HEK293 (cell line): ENCODE results near the gene RNASEH2B.

Experiments
- CTCF ChIA-PET: fragments of 350-600 bp; formaldehyde crosslinking; extraction: SDS; loops from one replicate; lab custom pipeline; 2021; ENCODE audit warnings: antibody characterized with exemption; lab: Yijun Ruan, JAX
- POLR2A ChIA-PET: fragments of 300-600 bp; formaldehyde crosslinking; extraction: SDS; loops from one replicate; lab custom pipeline; 2020; ENCODE audit warnings: antibody characterized with exemption, inconsistent platforms; lab: Yijun Ruan, JAX
- H3K27ac ChIP-seq: fragments of 200-500 bp; sonication (Bioruptor generic); 2 replicates; pipeline ENCODE4 v1.5.1; 2014; ENCODE audit warnings: low read depth, low read length, control low read depth, inconsistent platforms; ENCODE audit errors: extremely low read depth
- H3K36me3 ChIP-seq, 2 experiments: fragments of 200-500 bp in 1 of 2; sonication (Bioruptor generic) in 1 of 2; 1 replicate in 1 of 2; 2 replicates in 1 of 2; pipeline ENCODE4 v1.5.1; 2014 to 2017; ENCODE audit warnings: inconsistent platforms in 2 of 2, low read length in 2 of 2; ENCODE audit not compliant: control insufficient read depth in 2 of 2, insufficient read depth in 1 of 2
- H3K4me1 ChIP-seq: fragments of 200-500 bp; sonication (Bioruptor generic); 2 replicates; pipeline ENCODE4 v1.5.1; 2014; ENCODE audit warnings: mild to moderate bottlenecking, low read length, inconsistent platforms; ENCODE audit not compliant: control insufficient read depth, insufficient read depth
- H3K4me3 ChIP-seq: 2 replicates; pipeline ENCODE4 v1.5.1; 2011; ENCODE audit warnings: low read depth, mild to moderate bottlenecking, control low read depth, low read length, moderate library complexity
- H3K9me3 ChIP-seq: fragments of 200-500 bp; sonication (Bioruptor generic); 2 replicates; pipeline ENCODE4 v1.5.1; 2014; ENCODE audit warnings: low read depth, low read length, inconsistent platforms; ENCODE audit not compliant: control insufficient read depth, insufficient read depth
- HOXA7 ChIP-seq: sonication (generic); formaldehyde crosslinking; IDR thresholded peaks from 2 replicates; pipeline ENCODE4 v1.8.1; 2022; ENCODE audit warnings: missing genetic modification reagents, borderline replicate concordance
- KLF16 ChIP-seq: fragments of 450-650 bp; formaldehyde crosslinking; IDR thresholded peaks from 2 replicates; pipeline ENCODE4 v1.5.1; 2017; ENCODE audit warnings: missing biosample characterization, missing genetic modification characterization
- KLF8 ChIP-seq: fragments of 450-650 bp; formaldehyde crosslinking; IDR thresholded peaks from 2 replicates; pipeline ENCODE4 v1.5.1; 2016; ENCODE audit warnings: missing biosample characterization, missing genetic modification characterization
- RBAK ChIP-seq: fragments of 450-650 bp; formaldehyde crosslinking; IDR thresholded peaks from 2 replicates; pipeline ENCODE4 v1.5.1; 2016; ENCODE audit warnings: missing biosample characterization, missing genetic modification characterization
- SCRT1 ChIP-seq: fragments of 450-650 bp; formaldehyde crosslinking; IDR thresholded peaks from 2 replicates; pipeline ENCODE4 v1.5.1; 2016; ENCODE audit warnings: missing biosample characterization, missing genetic modification characterization, borderline replicate concordance
- YY2 ChIP-seq: fragments of 450-650 bp; formaldehyde crosslinking; IDR thresholded peaks from 2 replicates; pipeline ENCODE4 v1.5.1; 2016; ENCODE audit warnings: missing biosample characterization, missing genetic modification characterization
- ZNF202 ChIP-seq: fragments of 450-650 bp; formaldehyde crosslinking; IDR thresholded peaks from 2 replicates; pipeline ENCODE4 v1.5.1; 2016; ENCODE audit warnings: missing biosample characterization, missing genetic modification characterization, borderline replicate concordance
- ZNF354C ChIP-seq: fragments of 450-650 bp; formaldehyde crosslinking; IDR thresholded peaks from 2 replicates; pipeline ENCODE4 v1.5.1; 2016; ENCODE audit warnings: missing biosample characterization, missing genetic modification characterization, low read depth, borderline replicate concordance
- ZNF37A ChIP-seq: fragments of 450-650 bp; IDR thresholded peaks from 2 replicates; pipeline ENCODE4 v1.5.1; 2018; ENCODE audit warnings: missing biosample characterization, missing genetic modification characterization
- ZNF423 ChIP-seq: fragments of 450-650 bp; formaldehyde crosslinking; IDR thresholded peaks from 2 replicates; pipeline ENCODE4 v1.5.1; 2016; ENCODE audit warnings: missing biosample characterization, missing genetic modification characterization
- ZNF571 ChIP-seq: fragments of 450-650 bp; formaldehyde crosslinking; IDR thresholded peaks from 2 replicates; pipeline ENCODE4 v1.5.0; 2017; ENCODE audit warnings: missing biosample characterization, missing genetic modification characterization
- ZNF596 ChIP-seq: fragments of 450-650 bp; IDR thresholded peaks from 2 replicates; pipeline ENCODE4 v1.5.0; 2018; ENCODE audit warnings: missing biosample characterization, mild to moderate bottlenecking, missing genetic modification characterization, moderate library complexity
- ZNF658 ChIP-seq: fragments of 450-650 bp; formaldehyde crosslinking; IDR thresholded peaks from 2 replicates; pipeline ENCODE4; 2016; ENCODE audit warnings: missing biosample characterization, missing genetic modification characterization
- ZNF701 ChIP-seq: fragments of 450-650 bp; formaldehyde crosslinking; IDR thresholded peaks from 2 replicates; pipeline ENCODE4 v1.5.1; 2016; ENCODE audit warnings: missing biosample characterization, missing genetic modification characterization
- ZNF837 ChIP-seq: fragments of 450-650 bp; formaldehyde crosslinking; IDR thresholded peaks from 2 replicates; pipeline ENCODE4 v1.5.1; 2016; ENCODE audit warnings: missing biosample characterization, missing genetic modification characterization
- ZSCAN23 ChIP-seq: fragments of 450-650 bp; formaldehyde crosslinking; IDR thresholded peaks from 2 replicates; pipeline ENCODE4 v1.5.1; 2016; ENCODE audit warnings: missing biosample characterization, missing genetic modification characterization
- TF ChIP-seq, protein P1 (sequence below): sonication (generic); formaldehyde crosslinking; IDR thresholded peaks from 2 replicates; pipeline ENCODE4 v1.8.1; 2022; ENCODE audit warnings: mild to moderate bottlenecking, moderate library complexity, missing genetic modification reagents
- TF ChIP-seq, protein P2 (sequence below): fragments of 450-650 bp; formaldehyde crosslinking; IDR thresholded peaks from 2 replicates; pipeline ENCODE4 v1.5.1; 2016; ENCODE audit warnings: missing biosample characterization, missing genetic modification characterization
- TF ChIP-seq, protein P3 (sequence below): fragments of 450-650 bp; formaldehyde crosslinking; IDR thresholded peaks from 2 replicates; pipeline ENCODE4 v1.5.1; 2017; ENCODE audit warnings: missing biosample characterization, missing genetic modification characterization

RNASEH2B gene

DNA sequence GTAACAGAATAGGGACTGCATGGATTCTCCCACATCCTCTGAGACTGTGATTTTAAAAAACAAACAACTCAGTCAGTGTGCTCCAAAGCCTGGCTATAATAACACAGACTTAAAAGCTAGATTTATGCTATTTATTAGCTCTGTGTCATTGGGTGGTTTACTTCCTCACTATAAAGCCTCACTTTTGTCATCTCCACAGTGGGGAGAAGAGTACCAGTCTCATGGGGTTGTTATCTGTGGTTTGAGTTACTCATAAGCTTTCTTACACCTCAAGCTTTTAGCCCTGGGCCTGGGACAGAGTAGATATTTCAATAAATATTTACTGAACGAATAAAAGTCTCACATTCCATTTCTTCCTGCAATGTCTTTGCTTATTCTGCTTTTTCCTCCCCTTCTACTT, 5.3 kb downstream of the RNASEH2B start:
- no peak overlapping the region for H3K27ac ChIP-seq
- no peaks in the 10 kb centered on the region for H3K9me3 ChIP-seq
- H3K36me3 ChIP-seq = no peaks in the 10 kb centered on the region
- peaks cover 4% of the 10 kb centered on the region for H3K4me1 ChIP-seq
- H3K4me3 ChIP-seq = no peak overlapping the region
- ChIA-PET CTCF (interaction anchor here (0.6 kb wide), 1 partner anchor 33 kb away, joined by 5 read pairs; no protein-coding TSS in a partner anchor), POLR2A (interaction anchor here (1.2 kb wide), 1 partner anchor 917 kb away, joined by 3 read pairs; no protein-coding TSS in a partner anchor)
- TF ChIP-seq RBAK (tag by site-specific recombination) = no peak
- no peak for TF ChIP-seq ZSCAN23
- TF ChIP-seq ZNF596 (tag by site-specific recombination) = no peak
- TF ChIP-seq HOXA7 (CRISPR knock-in tag) = no peak

DNA sequence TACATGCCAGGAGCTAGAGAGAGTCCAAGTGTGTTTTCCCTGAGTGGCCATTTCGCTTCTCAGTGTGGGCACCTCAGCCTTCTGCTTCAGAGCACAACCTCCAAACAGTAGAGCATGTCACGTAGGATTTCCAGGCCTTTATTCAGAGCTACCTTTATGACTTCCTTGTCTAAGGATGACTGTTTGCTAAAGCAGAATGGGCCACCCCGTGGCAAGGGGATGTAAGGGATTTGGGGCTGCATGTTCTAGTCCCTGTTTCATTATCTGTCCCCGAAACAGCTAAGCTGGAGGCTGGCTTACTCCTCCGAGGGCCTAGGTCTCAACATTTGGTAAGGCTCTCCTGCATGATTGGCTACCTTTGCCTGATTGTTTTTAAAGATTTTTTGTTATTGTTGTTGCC, 6.0 kb downstream of the RNASEH2B start:
- Histone ChIP-seq H3K9me3 (no peaks in the 10 kb centered on the region), H3K4me1 (peaks cover 4% of the 10 kb centered on the region), H3K36me3 (no peaks in the 10 kb centered on the region), H3K4me3 (no peak overlapping the region), H3K27ac (no peak overlapping the region)
- TF ChIP-seq ZNF658 (tag by site-specific recombination) (no peak), ZNF701 (tag by site-specific recombination) (no peak), ZNF423 (tag by site-specific recombination) (no peak), KLF8 (tag by site-specific recombination) (no peak), SCRT1 (no peak), ZNF202 (tag by site-specific recombination) (no peak), ZNF37A (tag by site-specific recombination) (no peak), YY2 (tag by site-specific recombination) (no peak), ZNF571 (no peak), ZNF354C (no peak)
- TF ChIP-seq, protein P1, sequence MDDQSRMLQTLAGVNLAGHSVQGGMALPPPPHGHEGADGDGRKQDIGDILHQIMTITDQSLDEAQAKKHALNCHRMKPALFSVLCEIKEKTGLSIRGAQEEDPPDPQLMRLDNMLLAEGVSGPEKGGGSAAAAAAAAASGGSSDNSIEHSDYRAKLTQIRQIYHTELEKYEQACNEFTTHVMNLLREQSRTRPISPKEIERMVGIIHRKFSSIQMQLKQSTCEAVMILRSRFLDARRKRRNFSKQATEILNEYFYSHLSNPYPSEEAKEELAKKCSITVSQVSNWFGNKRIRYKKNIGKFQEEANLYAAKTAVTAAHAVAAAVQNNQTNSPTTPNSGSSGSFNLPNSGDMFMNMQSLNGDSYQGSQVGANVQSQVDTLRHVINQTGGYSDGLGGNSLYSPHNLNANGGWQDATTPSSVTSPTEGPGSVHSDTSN = no peak
- TF ChIP-seq, protein P2, sequence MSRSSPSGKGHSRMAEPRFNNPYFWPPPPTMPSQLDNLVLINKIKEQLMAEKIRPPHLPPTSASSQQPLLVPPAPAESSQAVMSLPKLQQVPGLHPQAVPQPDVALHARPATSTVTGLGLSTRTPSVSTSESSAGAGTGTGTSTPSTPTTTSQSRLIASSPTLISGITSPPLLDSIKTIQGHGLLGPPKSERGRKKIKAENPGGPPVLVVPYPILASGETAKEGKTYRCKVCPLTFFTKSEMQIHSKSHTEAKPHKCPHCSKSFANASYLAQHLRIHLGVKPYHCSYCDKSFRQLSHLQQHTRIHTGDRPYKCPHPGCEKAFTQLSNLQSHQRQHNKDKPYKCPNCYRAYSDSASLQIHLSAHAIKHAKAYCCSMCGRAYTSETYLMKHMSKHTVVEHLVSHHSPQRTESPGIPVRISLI (tag by site-specific recombination) = no peak
- TF ChIP-seq, protein P3, sequence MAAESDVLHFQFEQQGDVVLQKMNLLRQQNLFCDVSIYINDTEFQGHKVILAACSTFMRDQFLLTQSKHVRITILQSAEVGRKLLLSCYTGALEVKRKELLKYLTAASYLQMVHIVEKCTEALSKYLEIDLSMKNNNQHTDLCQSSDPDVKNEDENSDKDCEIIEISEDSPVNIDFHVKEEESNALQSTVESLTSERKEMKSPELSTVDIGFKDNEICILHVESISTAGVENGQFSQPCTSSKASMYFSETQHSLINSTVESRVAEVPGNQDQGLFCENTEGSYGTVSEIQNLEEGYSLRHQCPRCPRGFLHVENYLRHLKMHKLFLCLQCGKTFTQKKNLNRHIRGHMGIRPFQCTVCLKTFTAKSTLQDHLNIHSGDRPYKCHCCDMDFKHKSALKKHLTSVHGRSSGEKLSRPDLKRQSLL (tag by site-specific recombination) = no peak
- ChIA-PET CTCF (interaction anchor here (0.6 kb wide), 1 partner anchor 32 kb away, joined by 5 read pairs; no protein-coding TSS in a partner anchor), POLR2A (interaction anchor here (1.2 kb wide), 1 partner anchor 918 kb away, joined by 3 read pairs; no protein-coding TSS in a partner anchor)

DNA sequence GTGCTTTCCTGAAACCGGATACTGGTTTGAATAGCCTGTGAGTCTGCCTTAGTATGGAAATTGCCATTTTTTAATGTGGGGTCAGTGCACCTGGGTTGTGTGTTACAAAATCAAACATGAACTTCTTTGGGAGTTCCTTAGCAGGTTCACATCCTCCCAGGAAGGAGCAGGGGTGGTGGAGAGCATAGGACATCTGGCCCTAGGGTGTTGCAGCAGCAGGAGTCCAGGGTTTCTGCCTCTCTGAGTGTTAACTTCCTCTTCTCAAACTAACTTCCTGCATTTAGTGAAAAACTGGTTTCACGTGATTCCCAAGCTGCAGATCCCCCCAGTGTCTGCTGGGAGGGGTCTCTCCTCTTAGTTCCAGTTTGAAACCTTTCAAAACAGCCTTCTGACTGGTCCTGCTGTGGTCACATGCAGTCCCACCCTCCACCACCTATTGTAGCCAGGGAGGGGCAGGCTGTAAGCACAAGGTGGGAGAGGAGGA, 7.2 kb downstream of the RNASEH2B start:
- Histone ChIP-seq H3K4me1 (peaks cover 4% of the 10 kb centered on the region), H3K4me3 (no peak overlapping the region)

More for the DNA sequence above, 7.2 kb downstream of the RNASEH2B start:
- POLR2A ChIA-PET = no interaction called here
- no peak for TF ChIP-seq ZNF837
- no peak for TF ChIP-seq KLF16 (tag by site-specific recombination)
- no peaks in the 10 kb centered on the region for H3K9me3 ChIP-seq
- H3K27ac ChIP-seq = no peak overlapping the region
- CTCF ChIA-PET = no interaction called here
- no peaks in the 10 kb centered on the region for H3K36me3 ChIP-seq
